Stimulated activated CD8-positive, alpha-beta memory T cell treated with anti-CD3 and anti-CD28 coated beads, Interleukin-2, amount 100 ng/mL, for 1 hour (primary cell): ENCODE results near the gene RNF157.

ENCODE experiments used
- DNase-seq, 2 donors: peaks; one replicate each; pipeline ENCODE4 v3.0.0-alpha.2; 2020; ENCODE audit warnings: low read depth in 2 of 2

The RNF157 gene

DNA sequence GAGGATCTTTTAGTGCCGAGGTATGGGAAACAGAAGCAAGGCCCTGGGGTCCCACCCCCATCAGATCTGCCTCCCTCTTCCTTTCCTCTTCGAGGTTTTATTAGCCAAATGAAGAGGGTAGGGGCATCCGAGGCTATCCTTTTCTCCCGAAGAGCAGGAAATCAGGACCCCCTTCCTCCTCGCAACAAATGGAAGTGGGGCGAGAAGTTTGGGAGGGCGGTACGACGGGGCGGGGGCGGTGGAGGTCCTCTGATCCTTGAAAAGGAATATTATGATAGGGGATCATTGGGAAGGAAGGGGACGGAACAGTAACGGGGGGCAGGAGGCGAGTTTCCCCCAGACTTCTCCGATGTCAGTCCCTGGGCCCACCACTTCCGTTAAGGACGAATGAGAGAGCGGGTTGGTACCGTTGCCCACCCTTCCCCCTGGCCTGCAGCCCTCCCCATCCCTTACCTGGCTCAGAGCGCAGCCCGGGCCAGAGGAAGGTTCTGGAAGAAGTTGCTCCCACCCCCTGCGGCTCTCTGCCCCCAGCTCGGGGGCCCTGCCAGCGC lies 99.6 kb downstream of the RNF157 start:
- no peak for DNase-seq

DNA sequence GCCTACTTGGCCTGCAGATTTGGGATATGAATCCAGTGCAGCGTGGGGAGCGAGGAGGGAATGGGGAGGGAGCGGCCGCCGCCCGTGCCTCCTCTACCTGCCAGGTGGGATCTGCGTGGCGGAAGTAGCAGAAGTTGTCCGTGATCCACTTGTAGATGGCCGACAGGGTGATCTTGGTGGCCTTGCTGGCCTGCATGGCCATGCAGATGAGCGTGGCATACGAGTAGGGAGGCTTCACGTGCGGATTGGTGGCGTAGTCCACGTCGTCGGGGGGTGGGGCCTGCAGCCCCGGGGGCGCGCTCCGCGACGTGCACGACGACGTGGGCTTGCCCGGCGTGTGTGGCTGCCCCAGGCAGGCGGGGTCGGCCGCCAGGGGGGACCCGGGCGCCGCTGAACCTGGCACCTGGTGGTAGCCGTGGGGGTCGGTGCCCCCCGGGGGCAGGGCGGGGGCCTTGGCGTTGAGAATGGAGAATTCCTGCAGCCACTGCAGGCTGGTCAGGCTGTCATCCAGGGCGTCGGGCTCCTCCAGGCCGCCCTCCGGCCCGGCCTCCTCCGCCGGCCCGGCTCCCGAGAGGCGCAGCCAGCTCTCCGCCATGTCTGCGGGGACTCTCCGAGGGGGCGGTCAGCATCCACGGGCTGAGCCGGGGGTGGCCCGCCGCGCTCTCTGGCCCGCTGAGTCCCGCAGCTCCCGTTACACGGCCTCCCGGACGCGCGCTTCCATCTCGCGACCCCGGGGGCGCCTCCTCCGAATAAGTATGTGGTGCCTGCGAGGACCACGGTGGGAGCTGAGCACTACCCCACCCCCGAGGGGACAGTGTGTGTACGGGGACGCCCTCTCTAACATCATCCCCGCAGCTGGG lies 100.3 kb downstream of the RNF157 start:
- no peak for DNase-seq

DNA sequence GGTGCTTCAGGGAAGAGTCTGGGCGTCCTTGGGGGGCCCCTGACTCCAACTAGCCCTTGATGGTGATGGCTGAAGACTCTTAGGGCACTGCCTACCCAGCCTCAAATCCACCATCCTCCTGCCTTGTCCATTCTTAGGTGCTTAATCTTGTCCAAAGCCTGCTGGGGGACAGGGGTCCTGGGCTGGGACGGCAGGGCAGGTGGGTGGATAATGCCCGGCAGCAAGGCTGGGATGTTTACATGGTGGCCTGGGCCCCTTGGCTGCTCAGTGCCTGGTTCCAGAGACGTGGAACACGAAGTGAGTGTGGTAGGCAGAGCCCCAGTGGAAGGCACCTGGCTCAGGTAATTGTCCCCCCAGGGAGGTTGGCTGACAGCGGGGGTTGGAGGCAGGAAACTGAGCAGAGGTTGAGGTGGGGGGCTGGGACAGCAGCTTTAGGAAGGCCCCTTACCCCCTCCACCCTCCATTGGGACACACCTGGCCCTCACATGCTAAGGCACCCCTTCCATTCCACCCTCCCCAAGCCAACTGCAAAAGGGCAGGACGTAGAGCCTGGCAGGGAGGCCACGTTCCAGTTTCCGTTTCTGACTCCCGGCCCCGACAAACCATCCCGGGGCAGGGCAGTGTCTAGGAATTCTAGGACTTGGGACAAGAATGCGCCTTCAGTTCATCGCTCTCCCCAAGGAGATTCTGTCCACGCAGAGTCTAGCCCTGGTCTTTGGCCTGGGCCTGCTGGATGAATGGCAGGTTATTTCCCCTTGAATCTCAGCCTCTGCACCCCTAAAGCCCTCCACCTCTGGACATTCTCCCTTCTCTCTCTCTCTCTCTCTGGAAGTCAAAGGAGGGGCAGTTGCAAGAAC lies 101.2 kb downstream of the RNF157 start:
- no peak for DNase-seq

DNA sequence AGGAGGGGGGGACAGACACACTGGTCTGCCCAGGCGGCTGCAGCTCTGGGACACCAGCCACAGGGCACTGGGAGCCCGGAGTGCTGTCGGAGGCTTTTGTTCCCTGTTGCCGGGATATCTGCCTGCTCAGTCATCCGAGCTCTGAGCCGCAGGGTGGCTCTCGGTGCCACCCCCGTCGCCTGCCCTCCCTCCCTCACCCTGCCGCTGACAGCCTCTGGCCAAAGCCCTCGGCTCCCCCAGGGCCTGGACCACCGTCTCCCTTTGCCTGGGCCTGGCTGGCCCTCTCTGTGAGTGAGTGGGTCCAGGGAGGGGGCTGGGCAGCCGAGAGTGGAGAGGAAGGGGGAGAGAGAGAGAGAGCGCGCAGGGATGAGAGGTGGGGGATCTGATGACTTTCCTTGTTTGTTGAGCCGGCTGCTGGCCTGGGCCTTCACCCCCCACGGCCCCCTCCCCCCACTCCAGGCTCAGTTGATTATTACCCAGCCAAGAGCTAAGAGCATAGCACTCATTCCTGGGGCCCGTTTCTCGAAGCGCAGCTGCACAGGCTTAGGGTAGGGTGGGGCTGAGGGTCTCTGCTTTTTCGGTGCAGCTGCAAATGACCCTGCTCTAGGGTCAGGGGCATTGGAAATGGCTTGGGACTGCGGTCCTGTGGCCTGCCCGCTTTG lies 101.9 kb downstream of the RNF157 start:
- DNase-seq: no peak

DNA sequence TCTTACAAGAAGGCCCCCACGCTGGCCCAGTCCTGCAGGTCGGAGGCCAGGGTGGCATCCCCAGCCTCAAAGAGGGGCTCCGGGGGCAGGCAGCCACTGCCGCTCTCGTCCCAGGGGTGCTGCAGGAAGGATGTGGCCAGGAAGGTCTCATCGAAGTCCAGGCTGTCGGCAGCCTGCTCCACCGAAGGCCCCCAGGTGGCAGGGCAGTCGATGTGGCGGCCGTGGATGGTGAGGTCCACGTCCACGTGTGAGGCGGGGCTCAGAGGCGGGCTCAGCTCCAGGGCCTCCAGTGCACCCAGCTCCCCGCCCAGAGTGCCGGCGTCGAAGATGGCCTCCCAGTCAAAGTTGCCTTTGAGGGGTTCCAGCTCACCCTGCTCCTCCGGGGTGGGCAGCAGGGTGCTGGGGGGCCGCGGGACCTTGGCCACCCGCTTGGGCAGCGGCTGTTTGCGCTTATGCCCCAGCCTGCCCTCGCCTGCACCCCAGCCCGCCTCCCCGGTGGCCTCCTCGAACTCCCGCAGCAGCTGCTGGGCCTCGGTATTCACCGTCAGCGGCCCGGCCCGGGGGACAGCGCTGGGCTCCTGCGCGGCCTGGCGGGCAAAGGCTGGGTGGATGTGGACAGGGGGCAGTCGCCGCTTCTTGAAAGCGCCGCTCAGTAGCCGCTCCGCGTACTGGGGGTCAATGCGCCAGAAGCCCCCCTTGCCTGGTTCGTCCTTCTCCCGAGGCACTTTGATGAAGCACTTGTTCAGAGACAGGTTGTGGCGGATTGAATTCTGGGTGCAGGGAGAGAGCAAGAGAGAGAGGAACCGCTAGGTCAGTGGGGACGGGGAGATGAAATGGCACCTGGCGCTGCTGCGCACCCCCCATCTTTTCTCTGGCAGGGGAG lies 102.7 kb downstream of the RNF157 start:
- DNase-seq: no peak

DNA sequence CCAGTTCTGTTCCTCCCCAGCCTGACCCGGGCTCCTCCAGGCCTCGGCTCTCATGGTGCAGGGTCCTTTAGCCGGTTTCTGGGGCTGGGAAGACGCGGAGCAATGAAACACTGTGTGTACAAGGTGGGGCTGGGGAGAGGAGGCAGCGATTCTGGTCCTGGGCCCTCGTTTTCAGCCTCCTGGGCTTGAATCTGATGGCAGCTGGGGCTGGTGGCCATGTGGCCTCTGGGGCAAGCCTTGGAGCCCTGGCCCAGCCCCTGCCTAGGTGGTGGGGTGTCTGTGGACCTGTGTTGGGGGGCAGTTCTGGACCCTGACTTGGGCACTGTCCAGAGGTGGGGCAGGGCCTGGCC lies 103.3 kb downstream of the RNF157 start:
- no peak for DNase-seq

DNA sequence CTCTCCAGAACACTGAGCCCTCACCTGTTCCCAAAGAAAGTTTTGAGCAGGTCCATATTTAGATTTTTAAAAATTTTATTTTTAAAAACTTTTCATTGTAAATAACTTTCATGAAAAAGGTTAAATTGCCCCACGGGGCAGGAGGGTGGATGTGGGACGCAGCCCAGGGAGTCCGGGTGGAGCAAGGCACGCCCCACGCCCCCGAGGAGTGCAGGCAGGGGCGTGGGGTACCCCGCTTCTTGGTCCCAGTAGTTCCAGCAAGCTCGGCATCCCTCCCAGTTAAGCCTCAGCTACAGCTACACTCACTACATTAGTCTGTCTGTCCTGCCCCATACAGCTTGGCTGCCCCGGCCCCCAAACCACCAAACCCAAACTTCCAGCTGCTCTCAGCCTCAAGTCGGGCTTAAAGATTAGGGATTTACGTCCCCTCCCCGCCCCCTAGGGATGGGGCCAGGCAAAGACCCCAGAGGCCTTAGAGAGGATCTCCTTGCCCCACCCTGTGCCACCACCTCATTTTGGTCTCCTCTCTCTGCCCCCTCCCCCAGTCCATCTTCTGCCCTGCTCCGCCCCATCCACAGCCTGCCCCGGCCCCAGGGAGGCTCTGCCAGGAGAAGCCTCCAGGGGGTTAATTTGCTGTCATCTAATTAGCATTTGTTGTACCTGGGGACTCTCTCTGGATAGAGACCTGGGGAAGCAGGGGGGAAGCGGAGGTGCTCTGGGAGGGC lies 103.9 kb downstream of the RNF157 start:
- DNase-seq: no peak

DNA sequence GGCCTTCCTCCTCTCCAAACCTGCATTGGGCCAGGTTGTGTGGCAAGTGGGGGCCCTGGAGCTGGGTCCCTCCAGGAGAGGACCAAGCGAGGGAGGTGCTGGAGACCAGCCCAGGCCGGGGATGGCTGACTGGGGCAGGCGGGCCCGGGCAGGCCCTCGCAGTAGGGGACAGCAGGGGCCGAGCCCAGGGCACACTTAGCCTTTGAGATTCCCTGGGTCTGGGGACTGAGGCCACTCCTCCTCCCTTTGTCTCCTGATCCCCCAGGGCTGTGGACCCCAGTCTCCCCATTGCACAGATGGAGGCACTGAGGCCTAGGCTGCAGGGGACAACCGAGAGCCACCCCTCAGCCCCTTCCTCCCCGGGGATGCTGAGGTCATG lies 104.5 kb downstream of the RNF157 start:
- no peak for DNase-seq

DNA sequence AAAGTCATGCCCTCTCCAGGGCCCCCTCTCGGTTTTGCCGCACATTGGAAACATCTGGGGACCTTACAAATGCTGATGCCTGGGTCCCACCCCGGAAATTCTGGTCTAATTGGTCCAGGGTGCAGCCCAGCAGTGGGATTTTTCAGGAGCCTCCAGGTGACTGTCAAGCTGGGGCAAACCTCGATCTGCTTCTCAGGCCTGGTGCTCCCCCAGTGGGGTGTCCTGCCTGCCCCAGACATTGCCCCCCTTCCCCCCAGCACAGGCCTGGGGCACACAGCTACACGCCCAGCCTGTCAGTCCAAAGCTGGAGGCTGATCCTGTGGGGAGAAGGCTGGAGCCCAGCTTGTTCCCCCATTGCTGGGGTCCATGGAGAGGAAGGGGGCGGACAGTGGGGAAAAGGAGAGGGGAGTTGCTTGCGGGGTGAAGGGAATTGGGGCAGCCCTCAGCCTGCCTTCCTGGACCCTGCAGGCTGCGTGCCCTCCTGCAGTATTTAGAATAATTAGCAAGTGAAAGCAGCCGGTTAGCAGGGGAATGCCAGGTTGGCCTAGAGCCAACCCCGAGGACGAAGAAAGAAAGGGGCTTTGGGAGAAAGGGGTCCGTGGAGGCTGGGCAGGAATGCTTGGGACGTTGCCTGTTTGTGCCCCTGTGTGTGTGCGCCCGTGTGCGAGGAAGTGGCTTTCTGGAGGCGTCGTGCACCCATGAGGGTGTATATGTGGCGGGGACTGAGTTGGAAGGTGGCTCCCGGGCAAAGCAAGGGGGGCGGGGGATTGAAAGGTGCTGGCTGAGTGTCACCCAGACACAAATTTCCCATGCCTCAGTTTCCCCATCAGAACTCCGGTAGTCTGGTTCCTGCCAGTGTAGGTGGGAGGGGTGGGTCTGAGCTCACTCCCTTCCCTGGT lies 105.1 kb downstream of the RNF157 start:
- no peak for DNase-seq

DNA sequence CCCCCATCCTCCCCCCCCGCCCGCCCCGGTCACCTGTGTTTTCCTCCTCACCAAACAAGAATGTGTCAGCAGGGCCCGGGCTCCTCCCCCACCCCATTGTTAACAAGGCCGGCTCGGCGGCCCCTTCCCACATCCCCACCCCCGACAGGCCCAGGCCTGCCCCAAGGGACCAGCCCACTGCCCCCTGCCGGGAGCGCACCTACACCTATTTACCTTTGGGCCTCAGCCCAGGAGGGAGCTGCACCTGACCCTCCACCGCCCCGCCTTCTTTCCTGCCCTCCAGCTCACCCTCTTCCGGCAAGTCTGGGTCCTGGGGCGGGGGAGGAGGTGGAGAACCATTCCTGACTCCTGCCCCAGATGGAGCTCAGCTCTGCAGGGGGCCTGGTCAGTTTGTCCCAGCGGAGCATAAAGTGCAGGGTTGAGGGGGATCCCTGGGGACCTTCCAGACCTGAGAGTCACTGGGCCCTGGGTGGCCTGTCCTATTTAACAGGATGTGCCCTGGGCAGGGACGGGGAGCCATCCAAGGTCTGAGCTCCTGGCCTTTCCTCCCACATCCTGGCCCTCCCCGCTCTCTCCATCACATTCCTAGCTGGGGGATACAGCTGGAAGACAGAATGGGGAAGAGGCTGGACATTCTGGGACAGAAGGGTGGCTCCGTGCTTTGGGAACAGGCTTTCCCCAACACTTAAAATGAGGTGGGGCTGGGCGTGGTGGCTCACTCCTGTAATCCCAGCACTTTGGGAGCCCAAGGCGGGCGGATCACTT lies 107.5 kb downstream of the RNF157 start:
- no peak for DNase-seq

DNA sequence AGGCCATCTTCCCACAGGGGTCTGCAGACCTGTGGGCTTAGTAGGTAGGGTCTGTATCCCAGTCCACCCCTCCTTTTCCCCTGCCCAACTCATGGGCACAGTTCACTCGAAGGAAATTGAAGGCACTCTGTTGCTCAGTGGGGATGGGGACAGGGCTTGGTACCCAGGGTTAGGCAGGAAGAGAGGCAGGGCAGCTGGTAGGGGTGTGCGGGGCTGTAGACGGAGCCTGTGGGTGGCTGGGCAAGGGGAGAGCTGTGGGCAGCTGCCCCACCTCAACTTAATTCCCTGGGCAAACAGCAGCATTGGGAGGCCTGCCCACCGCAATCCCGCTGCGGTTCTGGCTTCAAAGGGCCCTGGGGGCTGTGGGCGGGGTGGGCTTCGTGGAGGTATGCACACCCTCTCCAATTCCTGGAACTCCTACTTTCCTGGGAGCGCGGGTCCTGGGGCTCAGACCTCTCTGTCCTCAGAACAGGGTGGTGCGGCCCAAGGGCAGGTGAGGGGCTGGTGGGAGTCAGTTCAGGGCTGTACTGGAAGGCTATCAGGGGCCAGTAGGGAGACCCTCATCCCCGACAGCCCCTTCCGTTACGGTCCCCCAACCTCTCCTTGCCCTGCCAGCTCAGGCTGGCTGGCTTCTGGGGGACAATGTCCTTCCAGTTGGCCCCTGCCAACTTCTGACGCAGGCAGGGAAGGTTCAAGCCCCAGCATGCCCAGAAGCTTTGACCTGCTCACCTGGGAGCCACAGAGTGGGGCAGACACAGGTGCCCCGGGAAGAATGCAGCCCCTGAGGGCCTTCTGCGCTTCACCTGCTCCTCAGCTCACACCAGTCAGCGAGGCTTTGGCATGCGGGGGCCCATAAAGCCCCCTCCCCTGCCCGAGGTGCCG lies 108.4 kb downstream of the RNF157 start:
- no peak for DNase-seq

DNA sequence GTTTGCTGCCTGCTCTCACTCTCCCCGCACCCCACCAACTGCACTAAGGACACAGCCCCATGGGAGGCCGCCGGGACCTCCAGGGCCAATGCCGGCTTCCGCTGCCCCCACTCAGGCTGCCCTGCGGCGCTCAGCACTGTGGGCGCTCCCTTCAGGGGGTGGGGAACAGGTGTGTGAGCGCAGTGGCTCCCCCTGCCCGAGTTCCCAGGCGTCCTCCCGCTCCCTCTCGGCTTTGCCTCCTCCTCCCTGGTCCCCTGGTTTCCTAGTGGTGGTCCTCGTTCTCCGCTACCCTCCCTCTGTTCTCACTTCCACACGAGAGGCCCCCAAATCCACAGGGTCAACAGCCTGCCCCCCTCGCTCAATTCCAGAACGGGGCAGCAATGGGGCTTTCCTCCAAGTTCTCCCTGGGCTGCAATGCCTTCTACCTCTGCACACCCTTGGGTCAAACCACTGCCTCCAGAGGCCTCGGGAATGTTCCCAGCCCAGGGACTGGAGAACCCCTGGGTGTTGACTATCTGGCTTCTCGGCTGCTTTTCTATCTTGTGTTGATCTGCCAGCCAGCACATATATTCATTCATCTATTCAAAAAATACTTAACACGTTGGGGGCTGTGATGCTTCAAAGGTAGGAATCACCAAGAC lies 109.1 kb downstream of the RNF157 start:
- no peak for DNase-seq

DNA sequence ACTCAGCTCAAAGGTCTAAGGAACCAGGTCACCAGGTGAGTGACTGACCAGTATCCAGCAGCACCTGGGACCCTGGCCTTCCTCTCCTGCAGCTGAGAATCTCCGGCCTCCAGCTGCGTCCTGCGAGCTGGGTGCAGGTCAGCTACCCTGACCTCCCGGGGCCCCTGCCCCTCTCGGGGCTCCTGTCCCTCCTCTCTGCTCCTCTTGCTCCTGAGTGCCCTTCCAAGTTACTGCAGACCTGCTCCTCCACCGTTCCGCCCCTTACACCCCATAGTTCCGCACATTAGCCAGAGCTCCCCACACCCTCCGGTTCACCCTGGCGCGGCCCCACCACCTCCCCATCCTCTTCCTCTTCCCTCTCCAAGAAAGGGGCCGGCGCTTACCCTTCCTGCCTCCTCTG lies 109.8 kb downstream of the RNF157 start:
- no peak for DNase-seq

DNA sequence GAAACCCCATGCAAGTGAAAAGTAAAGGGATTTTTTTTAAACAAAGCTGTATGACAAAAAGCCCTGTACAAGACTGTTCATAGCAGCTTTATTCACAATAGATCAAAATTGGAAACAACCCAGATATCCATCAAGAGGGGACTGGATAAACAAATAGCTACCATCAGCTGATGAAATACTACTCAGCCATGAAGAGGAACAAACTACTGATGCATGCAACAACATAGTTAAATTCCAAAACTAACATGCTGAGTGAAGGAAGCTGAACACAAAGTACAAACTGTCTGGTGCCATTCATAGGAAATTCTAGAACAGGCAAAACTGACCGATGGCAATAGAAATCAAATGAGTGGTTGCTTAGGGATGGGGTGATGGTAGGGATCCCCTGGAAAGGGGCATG lies 114.4 kb downstream of the RNF157 start:
- no peak for DNase-seq

DNA sequence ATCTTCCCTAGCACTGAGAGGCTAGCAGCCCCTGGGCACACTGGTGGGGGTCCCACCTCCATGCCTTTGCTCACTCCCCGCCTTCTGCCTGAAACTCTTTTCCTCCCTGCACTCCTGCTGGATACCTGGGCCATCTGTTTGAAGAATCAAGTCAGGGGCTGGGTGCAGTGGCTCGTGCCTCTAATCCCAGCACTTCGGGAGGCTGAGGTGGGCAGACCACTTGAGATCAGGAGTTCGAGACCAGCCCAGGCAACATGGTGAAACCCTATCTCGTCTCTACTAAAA lies 115.0 kb downstream of the RNF157 start:
- DNase-seq: no peak

DNA sequence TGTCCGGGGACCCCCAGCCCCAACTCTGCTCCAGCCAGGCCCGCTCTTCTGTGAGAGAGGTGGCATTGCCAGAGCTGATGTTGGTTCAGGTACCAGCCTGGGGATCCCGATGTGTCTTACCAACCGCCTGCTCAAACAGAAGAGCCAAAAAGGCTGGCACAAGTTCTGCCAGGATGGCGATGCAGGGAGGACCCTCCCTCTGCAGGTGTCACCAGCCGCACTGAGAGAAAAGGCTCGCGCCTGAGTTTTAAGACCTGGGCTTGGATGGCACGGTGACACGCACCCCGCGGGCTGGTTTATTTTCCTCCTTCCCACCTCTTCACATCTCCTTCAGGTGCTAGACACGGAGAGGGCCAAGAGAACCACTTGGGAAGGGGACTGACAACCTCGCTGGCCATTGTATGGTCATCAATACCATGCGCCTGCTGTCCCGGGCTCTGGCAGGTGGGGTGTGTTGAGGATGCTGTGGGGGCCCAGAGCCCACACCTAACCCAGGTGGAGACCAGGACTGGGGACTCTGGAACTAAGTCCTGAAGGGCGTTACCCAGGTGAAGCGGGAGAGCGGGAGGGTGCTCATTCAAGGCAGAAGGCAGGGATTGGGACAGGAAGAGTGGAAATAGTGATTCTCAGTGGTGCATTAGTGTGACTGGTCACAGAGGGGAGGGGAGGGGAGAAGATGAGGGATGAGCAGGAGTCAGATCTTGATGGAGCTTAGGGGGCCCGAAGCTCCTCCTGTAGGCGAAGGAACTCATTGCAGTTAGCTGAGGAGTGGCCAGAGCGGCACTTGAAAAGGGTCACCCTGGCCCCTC lies 115.5 kb downstream of the RNF157 start:
- DNase-seq: no peak
